Uterus (tissue), 4 donors: ENCODE results near the gene MND1. TPM values are rescaled to one million over a fixed set of nuclear protein-coding genes. Genes with fewer than 3 reads are reported as not detected.
"Not testable (repeated sequence)": the region's sequence is repeated elsewhere in the genome, so short reads cannot be mapped to it uniquely, and the experiment has no call there.

Experiments
- DNase-seq, 2 donors: peaks; one replicate each; pipeline ENCODE4 v3.0.0-alpha.2; 2019 to 2020
- H3K27ac ChIP-seq, 2 donors: fragments of 200-600 bp; sonication (generic); 1 replicate in 1 of 2; 2 replicates in 1 of 2; pipeline ENCODE4 v1.5.1; 2016 to 2018
- H3K27me3 ChIP-seq, 2 donors: fragments of 200-600 bp; sonication (generic); one replicate each; pipeline ENCODE4 v1.5.1; 2018 to 2019; ENCODE audit warnings: control low read depth in 1 of 2
- H3K36me3 ChIP-seq, 2 donors: fragments of 200-600 bp; sonication (generic); one replicate each; pipeline ENCODE4 v1.5.1; 2019; ENCODE audit warnings: control low read depth in 1 of 2
- H3K4me1 ChIP-seq, 2 donors: fragments of 200-600 bp; sonication (generic); one replicate each; pipeline ENCODE4 v1.5.1; 2018 to 2019; ENCODE audit warnings: control low read depth in 1 of 2
- H3K4me3 ChIP-seq, 2 donors: fragments of 200-600 bp; sonication (generic); 1 replicate in 1 of 2; 2 replicates in 1 of 2; pipeline ENCODE4 v1.5.1; 2018 to 2019; ENCODE audit warnings: mild to moderate bottlenecking in 1 of 2
- H3K9me3 ChIP-seq, 2 donors: fragments of 200-600 bp; sonication (generic); one replicate each; pipeline ENCODE4 v1.5.1; 2019; ENCODE audit warnings: control low read depth in 1 of 2
- CTCF ChIP-seq, 4 experiments: fragments of 200-600 bp in 2 of 4; fragments of 450-650 bp in 2 of 4; sonication (generic) in 2 of 4; IDR thresholded peaks; one replicate each; pipeline ENCODE4 v1.5.1; 2016 to 2019; ENCODE audit warnings: antibody characterized with exemption in 4 of 4, mild to moderate bottlenecking in 2 of 4, moderate library complexity in 1 of 4
- POLR2A ChIP-seq, 2 donors: fragments of 450-650 bp; IDR thresholded peaks; one replicate each; pipeline ENCODE4 v1.6.1; 2016; ENCODE audit warnings: antibody characterized with exemption in 2 of 2, mild to moderate bottlenecking in 1 of 2, moderate library complexity in 1 of 2
- intact Hi-C: fragments of 100-400 bp; cut with DNase I; formaldehyde crosslinking; loops from one replicate; pipeline ENCODE4 v1.15.1; 2023; ENCODE audit warnings: low total_unique reads
- total RNA-seq, 4 donors: library from RNA; depleted of rRNA in 3 of 4; stranded (reverse); fragments of >200 nt in 3 of 4; gene quantifications; one replicate each; pipeline versions ENCODE4 v1.1.0 to v1.2.4, GENCODE V29; 2014 to 2023
- donor health status: DM: yes; HTN: yes; CAD: no.

Gene MND1
- total RNA-seq, 4 donors from 2014 or later = 1.0 to 6.5 TPM; not detected in 2

- H3K27me3 ChIP-seq = no peaks in the 10 kb centered on the region
- H3K9me3 ChIP-seq = no peaks in the 10 kb centered on the region
- no peak overlapping the region for H3K4me3 ChIP-seq
- intact Hi-C loops = no loop called here
- no peak for DNase-seq
- no peaks in the 10 kb centered on the region for H3K4me1 ChIP-seq
- TF ChIP-seq CTCF (IDR thresholded peaks at IDR 0.05) (no peak), POLR2A (IDR thresholded peaks at IDR 0.05) (no peak)
- no peaks in the 10 kb centered on the region for H3K36me3 ChIP-seq
- no peak overlapping the region for H3K27ac ChIP-seq
Observed at GRCh38 chr4:153450544-153450917, 106.0 kb downstream of the MND1 start.

GRCh38 chr4:153451145-153451544, 106.7 kb downstream of the MND1 start:
- H3K27me3 ChIP-seq, H3K9me3 ChIP-seq, intact Hi-C loops, H3K4me1 ChIP-seq, H3K27ac ChIP-seq, DNase-seq, H3K4me3 ChIP-seq, H3K36me3 ChIP-seq: not testable (repeated sequence)

- H3K4me1 ChIP-seq = no peaks in the 10 kb centered on the region
- no peak overlapping the region for H3K27ac ChIP-seq
- intact Hi-C loops = no loop called here
- no peaks in the 10 kb centered on the region for H3K36me3 ChIP-seq
- TF ChIP-seq POLR2A (IDR thresholded peaks at IDR 0.05) (no peak), CTCF (IDR thresholded peaks at IDR 0.05) (no peak)
- DNase-seq = no peak
- no peak overlapping the region for H3K4me3 ChIP-seq
- H3K9me3 ChIP-seq = no peaks in the 10 kb centered on the region
- no peaks in the 10 kb centered on the region for H3K27me3 ChIP-seq
Observed at GRCh38 chr4:153451911-153452657, 107.6 kb downstream of the MND1 start.

GRCh38 chr4:153452658-153453378, 108.3 kb downstream of the MND1 start:
- Histone ChIP-seq H3K36me3 (no peaks in the 10 kb centered on the region), H3K4me3 (no peak overlapping the region), H3K9me3 (no peaks in the 10 kb centered on the region), H3K27ac (no peak overlapping the region), H3K4me1 (no peaks in the 10 kb centered on the region), H3K27me3 (no peaks in the 10 kb centered on the region)
- TF ChIP-seq CTCF (IDR thresholded peaks at IDR 0.05) (no peak), POLR2A (IDR thresholded peaks at IDR 0.05) (no peak)
- DNase-seq = no peak
- intact Hi-C loops = no loop called here

GRCh38 chr4:153453402-153453801, 108.9 kb downstream of the MND1 start:
- no peak for DNase-seq
- no peak overlapping the region for H3K27ac ChIP-seq
- H3K36me3 ChIP-seq = no peaks in the 10 kb centered on the region
- intact Hi-C loops = no loop called here
- H3K4me3 ChIP-seq = no peak overlapping the region
- TF ChIP-seq CTCF (IDR thresholded peaks at IDR 0.05) = no peak
- TF ChIP-seq POLR2A (IDR thresholded peaks at IDR 0.05) = no peak
- H3K9me3 ChIP-seq = no peaks in the 10 kb centered on the region
- no peaks in the 10 kb centered on the region for H3K4me1 ChIP-seq
- H3K27me3 ChIP-seq = no peaks in the 10 kb centered on the region
